ENCODE measurements around the gene ABHD8.

DNA sequence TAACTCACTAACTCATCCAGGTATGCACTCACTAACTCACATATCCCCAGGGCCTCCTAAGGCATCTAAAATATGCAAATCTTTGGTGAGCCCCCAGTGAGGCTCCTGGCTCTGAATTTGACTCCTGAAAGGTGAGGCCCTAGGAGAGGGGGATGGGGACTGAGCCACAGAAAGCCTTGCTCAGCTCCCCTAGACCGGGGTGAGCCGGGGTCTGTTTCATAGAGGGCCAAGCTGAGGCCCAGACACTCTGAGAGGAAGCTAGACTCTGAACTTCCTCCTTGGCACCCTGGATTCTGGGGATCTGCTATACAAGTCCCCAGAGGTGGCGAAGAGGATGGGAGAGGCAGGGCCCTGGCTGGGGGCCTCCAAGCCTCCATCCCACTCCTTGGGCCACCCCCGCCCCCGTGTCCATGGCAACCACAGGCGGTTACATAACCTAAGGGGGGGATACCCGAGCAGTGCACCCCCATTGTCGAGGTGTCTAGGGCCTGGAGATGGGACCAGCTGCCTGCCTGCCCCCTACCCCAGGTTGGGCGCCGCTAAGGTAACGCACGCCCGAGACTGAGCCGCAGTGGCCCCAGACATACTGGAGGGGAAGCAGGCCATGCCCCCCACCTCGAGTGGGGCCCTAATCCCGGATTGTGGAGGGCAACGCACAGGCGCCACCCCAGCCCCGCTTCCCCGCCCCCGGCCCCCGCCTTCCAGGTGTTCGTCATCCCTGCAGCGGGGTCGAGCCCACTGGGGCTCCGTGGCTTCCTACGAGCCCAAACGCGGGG, 646 bp downstream of the ABHD8 start:
- TF ChIP-seq, protein P1, sequence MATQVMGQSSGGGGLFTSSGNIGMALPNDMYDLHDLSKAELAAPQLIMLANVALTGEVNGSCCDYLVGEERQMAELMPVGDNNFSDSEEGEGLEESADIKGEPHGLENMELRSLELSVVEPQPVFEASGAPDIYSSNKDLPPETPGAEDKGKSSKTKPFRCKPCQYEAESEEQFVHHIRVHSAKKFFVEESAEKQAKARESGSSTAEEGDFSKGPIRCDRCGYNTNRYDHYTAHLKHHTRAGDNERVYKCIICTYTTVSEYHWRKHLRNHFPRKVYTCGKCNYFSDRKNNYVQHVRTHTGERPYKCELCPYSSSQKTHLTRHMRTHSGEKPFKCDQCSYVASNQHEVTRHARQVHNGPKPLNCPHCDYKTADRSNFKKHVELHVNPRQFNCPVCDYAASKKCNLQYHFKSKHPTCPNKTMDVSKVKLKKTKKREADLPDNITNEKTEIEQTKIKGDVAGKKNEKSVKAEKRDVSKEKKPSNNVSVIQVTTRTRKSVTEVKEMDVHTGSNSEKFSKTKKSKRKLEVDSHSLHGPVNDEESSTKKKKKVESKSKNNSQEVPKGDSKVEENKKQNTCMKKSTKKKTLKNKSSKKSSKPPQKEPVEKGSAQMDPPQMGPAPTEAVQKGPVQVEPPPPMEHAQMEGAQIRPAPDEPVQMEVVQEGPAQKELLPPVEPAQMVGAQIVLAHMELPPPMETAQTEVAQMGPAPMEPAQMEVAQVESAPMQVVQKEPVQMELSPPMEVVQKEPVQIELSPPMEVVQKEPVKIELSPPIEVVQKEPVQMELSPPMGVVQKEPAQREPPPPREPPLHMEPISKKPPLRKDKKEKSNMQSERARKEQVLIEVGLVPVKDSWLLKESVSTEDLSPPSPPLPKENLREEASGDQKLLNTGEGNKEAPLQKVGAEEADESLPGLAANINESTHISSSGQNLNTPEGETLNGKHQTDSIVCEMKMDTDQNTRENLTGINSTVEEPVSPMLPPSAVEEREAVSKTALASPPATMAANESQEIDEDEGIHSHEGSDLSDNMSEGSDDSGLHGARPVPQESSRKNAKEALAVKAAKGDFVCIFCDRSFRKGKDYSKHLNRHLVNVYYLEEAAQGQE (IDR thresholded peaks at IDR 0.05; ENCODE audit: insufficient read depth in 1 of 2, low read depth in 2 of 2, low read length in 2 of 2): no peak
- no peak for TF ChIP-seq POLR2AphosphoS5 (IDR thresholded peaks at IDR 0.05; ENCODE audit: low read depth, low read length)
